Activated CD8-positive, alpha-beta memory T cell treated with anti-CD3 and anti-CD28 coated beads for 48 hours (primary cell): ENCODE data around the gene CALD1.

Source experiments
- DNase-seq, 3 experiments: peaks; one replicate each; pipeline ENCODE4 v3.0.0-alpha.2; 2020; ENCODE audit warnings: low read depth in 2 of 3, low spot score in 2 of 3

CALD1 gene

GRCh38 chr7:134854816-134855215 lies 75.4 kb downstream of the CALD1 start:
- DNase-seq = no peak

- no peak for DNase-seq
Measured at GRCh38 chr7:134855442-134855841, 76.0 kb downstream of the CALD1 start.

- DNase-seq = no peak
Measured at GRCh38 chr7:134856091-134856490, 76.7 kb downstream of the CALD1 start.

- no peak for DNase-seq
Measured at GRCh38 chr7:134856691-134857090, 77.3 kb downstream of the CALD1 start.

GRCh38 chr7:134857958-134858357 lies 78.5 kb downstream of the CALD1 start:
- DNase-seq = no peak

GRCh38 chr7:134859783-134860182 lies 80.3 kb downstream of the CALD1 start:
- DNase-seq = no peak

- peak in 1 of 3 experiments; percentile 7 for DNase-seq
Measured at GRCh38 chr7:134865001-134865845, 85.8 kb downstream of the CALD1 start.

- no peak for DNase-seq
Measured at GRCh38 chr7:134866617-134867016, 87.2 kb downstream of the CALD1 start.

- no peak for DNase-seq
Measured at GRCh38 chr7:134870156-134870555, 90.7 kb downstream of the CALD1 start.

GRCh38 chr7:134870781-134871180 lies 91.3 kb downstream of the CALD1 start:
- DNase-seq = no peak

- no peak for DNase-seq
Measured at GRCh38 chr7:134873253-134873652, 93.8 kb downstream of the CALD1 start.

- DNase-seq = no peak
Measured at GRCh38 chr7:134874407-134874806, 95.0 kb downstream of the CALD1 start.

GRCh38 chr7:134875867-134876266 lies 96.4 kb downstream of the CALD1 start:
- DNase-seq = no peak

GRCh38 chr7:134878746-134879357 lies 99.4 kb downstream of the CALD1 start:
- no peak for DNase-seq

- no peak for DNase-seq
Measured at GRCh38 chr7:134879815-134880475, 100.5 kb downstream of the CALD1 start.

- DNase-seq = no peak
Measured at GRCh38 chr7:134882481-134882880, 103.0 kb downstream of the CALD1 start.

GRCh38 chr7:134885967-134886352 lies 106.5 kb downstream of the CALD1 start:
- no peak for DNase-seq

GRCh38 chr7:134886353-134887057 lies 107.1 kb downstream of the CALD1 start:
- DNase-seq = no peak

- no peak for DNase-seq
Measured at GRCh38 chr7:134887523-134887922, 108.1 kb downstream of the CALD1 start.

GRCh38 chr7:134888141-134888740 lies 108.8 kb downstream of the CALD1 start:
- no peak for DNase-seq
